Activated T-cell treated with anti-CD3 and anti-CD28 coated beads for 48 hours (primary cell): ENCODE measurements around the gene CNKSR2.
"Not testable (repeated sequence)": the region's sequence is repeated elsewhere in the genome, so short reads cannot be mapped to it uniquely, and the experiment has no call there.

Experiments used
- DNase-seq: peaks from one replicate; pipeline ENCODE4 v3.0.0-alpha.2; 2020; ENCODE audit warnings: low read depth

Gene CNKSR2

GRCh38 chrX:21440911-21441310 lies 66.7 kb downstream of the CNKSR2 start:
- DNase-seq: no peak

GRCh38 chrX:21457718-21458117 lies 83.5 kb downstream of the CNKSR2 start:
- DNase-seq: no peak

- DNase-seq: no peak
Measured at GRCh38 chrX:21469071-21469470, 94.9 kb downstream of the CNKSR2 start.

GRCh38 chrX:21476909-21477308 lies 102.7 kb downstream of the CNKSR2 start:
- no peak for DNase-seq

GRCh38 chrX:21479695-21480270 lies 105.6 kb downstream of the CNKSR2 start:
- DNase-seq: no peak

GRCh38 chrX:21481761-21482160 lies 107.5 kb downstream of the CNKSR2 start:
- DNase-seq: no peak

- DNase-seq: not testable (repeated sequence)
Measured at GRCh38 chrX:21484051-21484450, 109.8 kb downstream of the CNKSR2 start.

- no peak for DNase-seq
Measured at GRCh38 chrX:21487832-21488231, 113.6 kb downstream of the CNKSR2 start.

- no peak for DNase-seq
Measured at GRCh38 chrX:21490341-21490740, 116.1 kb downstream of the CNKSR2 start.

GRCh38 chrX:21493226-21493830 lies 119.1 kb downstream of the CNKSR2 start:
- no peak for DNase-seq

- no peak for DNase-seq
Measured at GRCh38 chrX:21503593-21503992, 129.4 kb downstream of the CNKSR2 start.

- DNase-seq: no peak
Measured at GRCh38 chrX:21509912-21510311, 135.7 kb downstream of the CNKSR2 start.

GRCh38 chrX:21524008-21524407 lies 149.8 kb downstream of the CNKSR2 start:
- no peak for DNase-seq

- no peak for DNase-seq
Measured at GRCh38 chrX:21528076-21528475, 153.9 kb downstream of the CNKSR2 start.

GRCh38 chrX:21529771-21530170 lies 155.6 kb downstream of the CNKSR2 start:
- no peak for DNase-seq

- not testable (repeated sequence) for DNase-seq
Measured at GRCh38 chrX:21544642-21545041, 170.4 kb downstream of the CNKSR2 start.

- DNase-seq: no peak
Measured at GRCh38 chrX:21559417-21559816, 185.2 kb downstream of the CNKSR2 start.

- no peak for DNase-seq
Measured at GRCh38 chrX:21565025-21565424, 190.8 kb downstream of the CNKSR2 start.

- DNase-seq: no peak
Measured at GRCh38 chrX:21574793-21575192, 200.6 kb downstream of the CNKSR2 start.

- no peak for DNase-seq
Measured at GRCh38 chrX:21581479-21581878, 207.3 kb downstream of the CNKSR2 start.

- DNase-seq: no peak
Measured at GRCh38 chrX:21586001-21586400, 211.8 kb downstream of the CNKSR2 start.

- DNase-seq: no peak
Measured at GRCh38 chrX:21590012-21590776, 216.0 kb downstream of the CNKSR2 start.

GRCh38 chrX:21606002-21606401 lies 231.8 kb downstream of the CNKSR2 start:
- DNase-seq: no peak
